ENCODE measurements around the gene REG3G. TPM values are rescaled to one million over a fixed set of nuclear protein-coding genes. Genes with fewer than 3 reads are reported as not detected.

Gene REG3G
- total and polyA plus RNA-seq, 10 of the 15 experiments (the other 5 are each of a cell fraction or from before 2014, with no cell fraction given) = 0.33 TPM; not detected in 9

DNA sequence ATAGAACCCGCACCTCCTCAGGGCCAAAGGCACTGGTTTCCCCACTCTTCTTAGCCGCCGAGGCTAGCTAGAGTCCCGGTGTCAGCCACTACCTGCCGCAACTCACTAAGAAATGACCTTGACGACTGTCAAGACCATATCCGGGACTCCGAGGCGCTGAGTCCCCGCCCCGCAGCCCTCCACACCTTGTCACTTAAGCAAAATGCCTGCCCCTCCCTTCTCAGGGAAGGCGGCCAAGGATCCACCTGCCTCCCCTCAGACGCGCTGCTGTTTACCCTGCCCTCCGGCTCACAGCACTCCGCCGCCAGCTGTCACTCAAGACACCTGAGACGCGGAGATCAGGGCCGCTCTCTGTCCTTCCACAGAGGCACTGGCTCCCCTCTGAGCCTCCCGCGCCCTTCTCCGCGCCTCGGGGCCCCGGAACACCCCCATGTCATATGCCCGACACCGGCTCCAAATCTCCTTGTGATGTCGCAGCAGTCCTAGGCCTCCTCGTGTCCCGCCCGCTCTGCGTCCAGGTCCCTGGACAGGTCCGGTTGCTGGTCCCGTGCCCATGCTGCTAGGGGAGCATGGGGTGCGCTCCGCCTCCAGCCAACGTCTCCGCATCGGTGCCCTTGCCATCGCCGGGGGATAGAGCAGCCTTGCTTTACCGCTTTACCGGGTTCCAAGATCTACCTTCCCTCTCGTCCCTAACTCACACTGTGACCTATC, 32.5 kb upstream of the REG3G start:
- H3K4me1 ChIP-seq (ENCODE audit: control insufficient read depth, insufficient read depth, low read length) = no peaks in the 10 kb centered on the region
- CTCF ChIA-PET = interaction anchor here (5.2 kb wide), 1 partner anchor 13 kb away, joined by 24 read pairs; no protein-coding TSS in a partner anchor
- POLR2A ChIA-PET = no interaction called here
- H3K4me2 ChIP-seq (ENCODE audit: control insufficient read depth, insufficient read depth) = peak overlapping the region; percentile 67
- no peaks in the 10 kb centered on the region for H3K36me3 ChIP-seq (ENCODE audit: control insufficient read depth in 2 of 2, insufficient read depth in 2 of 2, low read length in 1 of 2)
- intact Hi-C loops (cut with micrococcal nuclease; ENCODE audit: unreplicated experiment) (loop anchor here (2.0 to 5.0 kb wide), 2 partner anchors 226 to 894 kb away; no protein-coding TSS in a partner anchor), in situ Hi-C loops (cut with MboI) (no loop called here)
- H3K9ac ChIP-seq (ENCODE audit: control insufficient read depth, insufficient read depth, low read length) = no peak overlapping the region
- no TSS peak for BruUV-seq (replicated peaks)
- no peak overlapping the region; the same call in 1 of the 2 replicates for H3K4me3 ChIP-seq
- DNase-seq (ENCODE audit: low read depth, low spot score) = no peak
- H3K27me3 ChIP-seq (replicated peaks in 1 of 2; ENCODE audit: control insufficient read depth in 2 of 2, insufficient read depth in 2 of 2, low read length in 1 of 2) = peaks cover 2 to 4% of the 10 kb centered on the region in 2 experiments; a peak in 3 of 4 replicates
- no peaks in the 10 kb centered on the region for H3K9me3 ChIP-seq (replicated peaks; ENCODE audit: control insufficient read depth, insufficient read depth, low read length)
- H3K79me2 ChIP-seq (ENCODE audit: control insufficient read depth, insufficient read depth, low read length) = no peaks in the 10 kb centered on the region
- TF ChIP-seq NFIC (IDR thresholded peaks at IDR 0.05; ENCODE audit: low read depth, low read length) (no peak), CBX3 (IDR thresholded peaks at IDR 0.05; ENCODE audit: borderline replicate concordance, low read depth) (no peak), RCOR1 (conservative IDR thresholded peaks at IDR 0.05; ENCODE audit: low read depth, low read length) (no peak), PAX8 (IDR thresholded peaks at IDR 0.05) (no peak), ASH2L (IDR thresholded peaks at IDR 0.05; ENCODE audit: borderline replicate concordance, low read depth) (no peak), SRF (IDR thresholded peaks at IDR 0.05; ENCODE audit: low read depth in 2 of 2, low read length in 2 of 2) (no peak), ZZZ3 (IDR thresholded peaks at IDR 0.05; ENCODE audit: control insufficient read depth, insufficient read length, low read depth) (no peak), TAF1 (IDR thresholded peaks at IDR 0.05; ENCODE audit: borderline replicate concordance, low read depth, low read length) (no peak), GATAD2B (conservative IDR thresholded peaks at IDR 0.05; ENCODE audit: low read depth) (no peak), PML (IDR thresholded peaks at IDR 0.05; ENCODE audit: low read length) (no peak), ESRRA (IDR thresholded peaks at IDR 0.05; ENCODE audit: low read length) (no peak)
- TF ChIP-seq, protein P1, sequence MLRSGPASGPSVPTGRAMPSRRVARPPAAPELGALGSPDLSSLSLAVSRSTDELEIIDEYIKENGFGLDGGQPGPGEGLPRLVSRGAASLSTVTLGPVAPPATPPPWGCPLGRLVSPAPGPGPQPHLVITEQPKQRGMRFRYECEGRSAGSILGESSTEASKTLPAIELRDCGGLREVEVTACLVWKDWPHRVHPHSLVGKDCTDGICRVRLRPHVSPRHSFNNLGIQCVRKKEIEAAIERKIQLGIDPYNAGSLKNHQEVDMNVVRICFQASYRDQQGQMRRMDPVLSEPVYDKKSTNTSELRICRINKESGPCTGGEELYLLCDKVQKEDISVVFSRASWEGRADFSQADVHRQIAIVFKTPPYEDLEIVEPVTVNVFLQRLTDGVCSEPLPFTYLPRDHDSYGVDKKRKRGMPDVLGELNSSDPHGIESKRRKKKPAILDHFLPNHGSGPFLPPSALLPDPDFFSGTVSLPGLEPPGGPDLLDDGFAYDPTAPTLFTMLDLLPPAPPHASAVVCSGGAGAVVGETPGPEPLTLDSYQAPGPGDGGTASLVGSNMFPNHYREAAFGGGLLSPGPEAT (IDR thresholded peaks at IDR 0.05; ENCODE audit: low read depth) = no peak
- TF ChIP-seq, protein P2, sequence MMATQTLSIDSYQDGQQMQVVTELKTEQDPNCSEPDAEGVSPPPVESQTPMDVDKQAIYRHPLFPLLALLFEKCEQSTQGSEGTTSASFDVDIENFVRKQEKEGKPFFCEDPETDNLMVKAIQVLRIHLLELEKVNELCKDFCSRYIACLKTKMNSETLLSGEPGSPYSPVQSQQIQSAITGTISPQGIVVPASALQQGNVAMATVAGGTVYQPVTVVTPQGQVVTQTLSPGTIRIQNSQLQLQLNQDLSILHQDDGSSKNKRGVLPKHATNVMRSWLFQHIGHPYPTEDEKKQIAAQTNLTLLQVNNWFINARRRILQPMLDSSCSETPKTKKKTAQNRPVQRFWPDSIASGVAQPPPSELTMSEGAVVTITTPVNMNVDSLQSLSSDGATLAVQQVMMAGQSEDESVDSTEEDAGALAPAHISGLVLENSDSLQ (IDR thresholded peaks at IDR 0.05) = peak; percentile 78
- TF ChIP-seq, protein P3, sequence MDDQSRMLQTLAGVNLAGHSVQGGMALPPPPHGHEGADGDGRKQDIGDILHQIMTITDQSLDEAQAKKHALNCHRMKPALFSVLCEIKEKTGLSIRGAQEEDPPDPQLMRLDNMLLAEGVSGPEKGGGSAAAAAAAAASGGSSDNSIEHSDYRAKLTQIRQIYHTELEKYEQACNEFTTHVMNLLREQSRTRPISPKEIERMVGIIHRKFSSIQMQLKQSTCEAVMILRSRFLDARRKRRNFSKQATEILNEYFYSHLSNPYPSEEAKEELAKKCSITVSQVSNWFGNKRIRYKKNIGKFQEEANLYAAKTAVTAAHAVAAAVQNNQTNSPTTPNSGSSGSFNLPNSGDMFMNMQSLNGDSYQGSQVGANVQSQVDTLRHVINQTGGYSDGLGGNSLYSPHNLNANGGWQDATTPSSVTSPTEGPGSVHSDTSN (IDR thresholded peaks at IDR 0.05; ENCODE audit: insufficient replicate concordance, low read depth, low read length) = peak; percentile 77
- no peaks in the 10 kb centered on the region for H4K20me1 ChIP-seq (ENCODE audit: control insufficient read depth, insufficient read depth)
- peak overlapping the region; percentile 26; the same call in 1 of the 2 replicates for H2AFZ ChIP-seq (ENCODE audit: control insufficient read depth, low read depth, low read length)
- no peak for FAIRE-seq
- SMC1A ChIA-PET (ENCODE audit: uncharacterized antibody, unreplicated experiment) = no interaction called here
- RAD21 ChIA-PET (ENCODE audit: unreplicated experiment) = no interaction called here
- peak; percentile 72 for ATAC-seq
- 39% methylated on average over 45 of the region's 45 CpGs for WGBS (ENCODE audit: insufficient coverage, insufficient replicate concordance, low lambda C conversion rate, missing lambda C conversion rate)
- H3K27ac ChIP-seq (ENCODE audit: control insufficient read depth, insufficient read depth) = no peak overlapping the region
